Endothelial cell of umbilical vein (primary cell): ENCODE data around the gene PYY.

Experiments used
- EZH2 ChIP-seq: IDR thresholded peaks from 2 replicates; pipeline ENCODE4 v1.6.1; 2012; ENCODE audit warnings: borderline replicate concordance, low read depth, mild to moderate bottlenecking, moderate library complexity, low read length, inconsistent platforms; ENCODE audit not compliant: severe bottlenecking
- POLR2A ChIP-seq: IDR thresholded peaks from 2 replicates; pipeline ENCODE4 v1.6.1; 2012; ENCODE audit warnings: low read depth, mild to moderate bottlenecking, control low read depth, low read length
- POLR2AphosphoS5 ChIP-seq: IDR thresholded peaks from 2 replicates; pipeline ENCODE4 v1.6.1; 2012; ENCODE audit warnings: low read depth, mild to moderate bottlenecking, control low read depth, low read length, moderate library complexity; ENCODE audit not compliant: insufficient read depth
- TF ChIP-seq, protein P1 (sequence below), 2 donors: IDR thresholded peaks; 1 replicate in 1 of 2; 2 replicates in 1 of 2; pipeline ENCODE4 v1.5.1; 2011; ENCODE audit warnings: low read length in 2 of 2, mild to moderate bottlenecking in 2 of 2, moderate library complexity in 2 of 2, control low read depth in 1 of 2, inconsistent platforms in 1 of 2, low read depth in 1 of 2; ENCODE audit not compliant: insufficient read depth in 1 of 2; ENCODE audit errors: extremely low read depth in 1 of 2

DNA sequence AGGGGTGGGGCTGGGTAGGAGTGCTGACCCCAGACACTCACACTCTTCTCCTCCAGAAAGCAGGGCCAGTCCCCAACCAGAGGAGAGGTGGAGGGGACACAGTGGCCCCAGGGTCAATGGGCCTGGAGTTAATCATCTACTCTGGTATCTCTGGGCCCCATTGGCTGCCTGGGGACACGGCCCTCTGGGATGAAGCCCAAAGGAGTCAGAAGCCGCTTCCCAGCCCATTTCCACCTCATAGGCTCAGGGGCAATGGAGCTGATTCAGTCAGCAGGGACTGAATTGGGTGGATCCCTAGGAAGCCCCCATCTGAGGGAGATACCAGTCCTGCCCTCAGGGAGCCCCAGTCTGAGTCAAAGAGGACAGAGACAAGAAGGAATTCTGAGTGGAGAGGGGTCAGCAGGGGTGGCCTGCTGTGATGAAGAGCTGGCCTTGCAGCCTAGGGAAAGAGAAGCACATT, 47.8 kb upstream of the PYY start:
- TF ChIP-seq POLR2A (no peak), EZH2 (no peak), POLR2AphosphoS5 (no peak)
- TF ChIP-seq, protein P1, sequence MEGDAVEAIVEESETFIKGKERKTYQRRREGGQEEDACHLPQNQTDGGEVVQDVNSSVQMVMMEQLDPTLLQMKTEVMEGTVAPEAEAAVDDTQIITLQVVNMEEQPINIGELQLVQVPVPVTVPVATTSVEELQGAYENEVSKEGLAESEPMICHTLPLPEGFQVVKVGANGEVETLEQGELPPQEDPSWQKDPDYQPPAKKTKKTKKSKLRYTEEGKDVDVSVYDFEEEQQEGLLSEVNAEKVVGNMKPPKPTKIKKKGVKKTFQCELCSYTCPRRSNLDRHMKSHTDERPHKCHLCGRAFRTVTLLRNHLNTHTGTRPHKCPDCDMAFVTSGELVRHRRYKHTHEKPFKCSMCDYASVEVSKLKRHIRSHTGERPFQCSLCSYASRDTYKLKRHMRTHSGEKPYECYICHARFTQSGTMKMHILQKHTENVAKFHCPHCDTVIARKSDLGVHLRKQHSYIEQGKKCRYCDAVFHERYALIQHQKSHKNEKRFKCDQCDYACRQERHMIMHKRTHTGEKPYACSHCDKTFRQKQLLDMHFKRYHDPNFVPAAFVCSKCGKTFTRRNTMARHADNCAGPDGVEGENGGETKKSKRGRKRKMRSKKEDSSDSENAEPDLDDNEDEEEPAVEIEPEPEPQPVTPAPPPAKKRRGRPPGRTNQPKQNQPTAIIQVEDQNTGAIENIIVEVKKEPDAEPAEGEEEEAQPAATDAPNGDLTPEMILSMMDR (IDR thresholded peaks at IDR 0.05; ENCODE audit: extremely low read depth in 1 of 2, insufficient read depth in 1 of 2, low read depth in 1 of 2, low read length in 2 of 2): no peak
